ENCODE measurements around the gene VAC14.

VAC14 gene

DNA sequence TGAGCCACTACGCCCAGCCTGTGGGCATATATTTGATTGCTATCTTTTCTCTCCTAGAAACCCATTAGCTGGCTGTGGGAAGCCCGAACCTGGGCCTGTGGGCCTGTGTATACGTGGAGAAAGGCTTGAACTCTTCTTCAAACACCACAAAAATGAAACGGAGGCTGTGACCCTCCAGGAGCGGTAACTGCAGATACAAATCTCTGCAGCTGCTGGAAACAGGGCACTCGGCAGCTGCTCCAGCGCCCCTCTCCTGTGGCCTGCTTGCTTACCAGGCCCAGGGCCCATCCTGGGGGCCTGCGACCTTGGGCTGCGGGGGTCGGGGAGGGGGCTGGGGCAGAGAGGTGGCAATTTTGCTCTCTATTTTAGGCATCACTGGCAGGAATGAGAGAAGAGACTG lies 87.1 kb downstream of the VAC14 start:
- H2AFZ ChIP-seq (ENCODE audit: insufficient read depth, low read length, poor library complexity): no peak overlapping the region
- no CpG with 5 or more reads among the region's 10 CpGs for WGBS (ENCODE audit: extremely low coverage, insufficient coverage, insufficient read length)
- DNase-seq: peak; percentile 91 to 93
- H2AK5ac ChIP-seq (ENCODE audit: low read length): no peak overlapping the region
- no peaks in the 10 kb centered on the region for H3K36me3 ChIP-seq (ENCODE audit: control insufficient read depth in 1 of 2, insufficient read depth in 2 of 2, low read length in 2 of 2)
- no peak overlapping the region for H3K4ac ChIP-seq (ENCODE audit: low read depth, low read length)
- no peaks in the 10 kb centered on the region for H3K27me3 ChIP-seq (ENCODE audit: insufficient read depth, low read length)
- H3K9ac ChIP-seq (ENCODE audit: low read length): no peak overlapping the region
- no peak overlapping the region for H3K23ac ChIP-seq (ENCODE audit: low read length)
- no peak overlapping the region for H3K4me3 ChIP-seq (ENCODE audit: low read depth, low read length)
- H2BK120ac ChIP-seq (ENCODE audit: insufficient read depth, low read length, poor library complexity): peak overlapping the region; percentile 91
- H3K4me1 ChIP-seq (ENCODE audit: control insufficient read depth in 1 of 2, insufficient read depth in 2 of 2, low read length in 2 of 2): peaks cover 48% of the 10 kb centered on the region in 2 experiments
- H4K12ac ChIP-seq (ENCODE audit: low read depth, low read length): no peak overlapping the region
- no peaks in the 10 kb centered on the region for H3K9me3 ChIP-seq (ENCODE audit: insufficient read depth, low read depth, low read length)
- peaks cover 35% of the 10 kb centered on the region for H3K79me1 ChIP-seq (ENCODE audit: low read length)
- no peak overlapping the region for H3K4me2 ChIP-seq (ENCODE audit: low read length)
- H4K8ac ChIP-seq (ENCODE audit: low read depth, low read length): peak overlapping the region; percentile 83
- H3K27ac ChIP-seq (ENCODE audit: low read depth, low read length): peak overlapping the region; percentile 85
- H2BK12ac ChIP-seq (ENCODE audit: low read length): peak overlapping the region; percentile 20
- H3K79me2 ChIP-seq (ENCODE audit: control insufficient read depth, insufficient read depth, low read length, poor library complexity): peaks cover 4% of the 10 kb centered on the region
- peak overlapping the region; percentile 65 for H3K14ac ChIP-seq (ENCODE audit: low read length)
- H4K91ac ChIP-seq (ENCODE audit: low read depth, low read length): peak overlapping the region; percentile 91
- no peak overlapping the region for H3K18ac ChIP-seq (ENCODE audit: low read length)
- H2BK5ac ChIP-seq (ENCODE audit: low read depth, low read length, poor library complexity): peak overlapping the region; percentile 83

DNA sequence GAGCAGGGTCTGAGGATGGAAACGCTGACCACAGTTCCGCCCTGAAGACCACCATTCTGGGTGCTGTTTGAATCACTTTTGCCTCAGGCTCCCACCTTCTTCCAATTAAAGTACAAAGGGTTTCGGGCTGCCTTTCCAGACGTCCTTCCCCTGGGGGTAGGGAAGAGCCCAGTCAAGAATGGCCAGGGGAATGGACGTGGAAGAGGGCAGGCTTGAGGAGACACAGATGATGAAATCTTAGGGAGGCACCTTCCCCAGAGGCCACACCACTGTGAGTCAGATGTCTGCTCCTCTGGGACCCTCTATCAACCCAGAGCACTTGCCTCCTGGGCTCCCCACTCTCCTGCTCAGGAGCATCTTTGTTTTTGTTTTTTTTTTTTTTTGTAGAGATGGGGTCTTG lies 87.6 kb downstream of the VAC14 start:
- peak overlapping the region; percentile 8 for H2BK120ac ChIP-seq (ENCODE audit: insufficient read depth, low read length, poor library complexity)
- DNase-seq: peak; percentile 79 to 83
- H3K79me2 ChIP-seq (ENCODE audit: control insufficient read depth, insufficient read depth, low read length, poor library complexity): peaks cover 4% of the 10 kb centered on the region
- peak overlapping the region; percentile 20 for H2BK12ac ChIP-seq (ENCODE audit: low read length)
- H3K9me3 ChIP-seq (ENCODE audit: insufficient read depth, low read depth, low read length): no peaks in the 10 kb centered on the region
- H4K91ac ChIP-seq (ENCODE audit: low read depth, low read length): peak overlapping the region; percentile 91
- no peaks in the 10 kb centered on the region for H3K27me3 ChIP-seq (ENCODE audit: insufficient read depth, low read length)
- peak overlapping the region; percentile 85 for H3K27ac ChIP-seq (ENCODE audit: low read depth, low read length)
- no peak overlapping the region for H3K4me2 ChIP-seq (ENCODE audit: low read length)
- peaks cover 35% of the 10 kb centered on the region for H3K79me1 ChIP-seq (ENCODE audit: low read length)
- no peak overlapping the region for H3K4ac ChIP-seq (ENCODE audit: low read depth, low read length)
- H3K36me3 ChIP-seq (ENCODE audit: control insufficient read depth in 1 of 2, insufficient read depth in 2 of 2, low read length in 2 of 2): no peaks in the 10 kb centered on the region
- no peak overlapping the region for H3K4me3 ChIP-seq (ENCODE audit: low read depth, low read length)
- H2AFZ ChIP-seq (ENCODE audit: insufficient read depth, low read length, poor library complexity): no peak overlapping the region
- no peak overlapping the region for H4K8ac ChIP-seq (ENCODE audit: low read depth, low read length)
- no peak overlapping the region for H3K23ac ChIP-seq (ENCODE audit: low read length)
- H3K9ac ChIP-seq (ENCODE audit: low read length): no peak overlapping the region
- H3K4me1 ChIP-seq (ENCODE audit: control insufficient read depth in 1 of 2, insufficient read depth in 2 of 2, low read length in 2 of 2): peaks cover 48% of the 10 kb centered on the region in 2 experiments
- no peak overlapping the region for H3K14ac ChIP-seq (ENCODE audit: low read length)
- no CpG with 5 or more reads among the region's 5 CpGs for WGBS (ENCODE audit: extremely low coverage, insufficient coverage, insufficient read length)
- peak overlapping the region; percentile 42 for H2BK5ac ChIP-seq (ENCODE audit: low read depth, low read length, poor library complexity)
- no peak overlapping the region for H4K12ac ChIP-seq (ENCODE audit: low read depth, low read length)
- peak overlapping the region; percentile 31 for H2AK5ac ChIP-seq (ENCODE audit: low read length)
- H3K18ac ChIP-seq (ENCODE audit: low read length): no peak overlapping the region

DNA sequence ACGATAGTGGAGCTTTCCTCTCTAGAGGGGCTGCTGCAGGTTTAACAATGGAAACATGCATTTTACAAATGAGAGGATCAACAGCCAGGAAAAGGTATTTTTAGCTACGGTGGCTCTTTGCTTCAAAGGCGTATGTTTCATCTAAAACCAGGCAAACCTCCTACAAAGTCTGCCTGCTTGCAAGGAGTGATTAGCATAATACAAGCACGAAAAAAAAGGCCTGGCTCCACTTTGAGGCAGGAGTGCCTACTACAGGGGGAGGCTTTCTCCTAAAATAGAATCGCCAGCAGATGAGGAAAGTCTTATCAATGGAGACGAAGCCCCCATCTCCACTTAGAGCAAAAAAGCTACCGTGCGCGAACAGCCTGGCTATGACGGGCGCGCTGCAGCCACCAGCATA lies 88.0 kb downstream of the VAC14 start:
- H3K9ac ChIP-seq (ENCODE audit: low read length): no peak overlapping the region
- H3K4ac ChIP-seq (ENCODE audit: low read depth, low read length): no peak overlapping the region
- no peak overlapping the region for H4K8ac ChIP-seq (ENCODE audit: low read depth, low read length)
- no peak overlapping the region for H3K23ac ChIP-seq (ENCODE audit: low read length)
- H3K4me1 ChIP-seq (ENCODE audit: control insufficient read depth in 1 of 2, insufficient read depth in 2 of 2, low read length in 2 of 2): peaks cover 48% of the 10 kb centered on the region in 2 experiments
- H3K18ac ChIP-seq (ENCODE audit: low read length): no peak overlapping the region
- H3K79me1 ChIP-seq (ENCODE audit: low read length): peaks cover 35% of the 10 kb centered on the region
- H3K79me2 ChIP-seq (ENCODE audit: control insufficient read depth, insufficient read depth, low read length, poor library complexity): peaks cover 4% of the 10 kb centered on the region
- H3K27ac ChIP-seq (ENCODE audit: low read depth, low read length): peak overlapping the region; percentile 85
- no peak overlapping the region for H3K4me2 ChIP-seq (ENCODE audit: low read length)
- no peaks in the 10 kb centered on the region for H3K36me3 ChIP-seq (ENCODE audit: control insufficient read depth in 1 of 2, insufficient read depth in 2 of 2, low read length in 2 of 2)
- H2BK12ac ChIP-seq (ENCODE audit: low read length): no peak overlapping the region
- peak overlapping the region; percentile 31 for H2AK5ac ChIP-seq (ENCODE audit: low read length)
- H2AFZ ChIP-seq (ENCODE audit: insufficient read depth, low read length, poor library complexity): no peak overlapping the region
- no peaks in the 10 kb centered on the region for H3K27me3 ChIP-seq (ENCODE audit: insufficient read depth, low read length)
- peak overlapping the region; percentile 42 for H2BK5ac ChIP-seq (ENCODE audit: low read depth, low read length, poor library complexity)
- peak overlapping the region; percentile 8 for H2BK120ac ChIP-seq (ENCODE audit: insufficient read depth, low read length, poor library complexity)
- H4K12ac ChIP-seq (ENCODE audit: low read depth, low read length): no peak overlapping the region
- no peak for DNase-seq
- peak overlapping the region; percentile 91 for H4K91ac ChIP-seq (ENCODE audit: low read depth, low read length)
- no peak overlapping the region for H3K14ac ChIP-seq (ENCODE audit: low read length)
- no peak overlapping the region for H3K4me3 ChIP-seq (ENCODE audit: low read depth, low read length)
- H3K9me3 ChIP-seq (ENCODE audit: insufficient read depth, low read depth, low read length): no peaks in the 10 kb centered on the region
- no CpG with 5 or more reads among the region's 12 CpGs for WGBS (ENCODE audit: extremely low coverage, insufficient coverage, insufficient read length)

DNA sequence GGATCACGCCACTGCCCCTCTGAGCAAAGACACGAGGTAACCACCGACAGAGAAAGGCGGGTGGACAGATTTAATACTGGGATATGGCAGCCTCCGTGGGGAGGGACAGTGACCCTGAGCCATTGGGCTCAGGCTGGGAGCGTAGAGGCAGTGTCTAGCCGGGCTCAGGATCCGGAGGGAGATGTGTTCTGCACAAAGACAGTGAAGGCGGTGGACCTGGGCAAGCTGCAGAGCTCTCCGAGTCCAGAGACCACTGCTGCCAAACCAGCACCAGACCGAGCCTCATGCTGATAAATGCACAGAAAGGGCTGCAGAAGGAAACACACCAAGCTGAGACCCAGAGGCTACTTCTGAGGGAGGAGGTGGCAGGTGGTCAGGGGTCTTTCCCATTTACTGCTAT lies 88.6 kb downstream of the VAC14 start:
- H2BK12ac ChIP-seq (ENCODE audit: low read length): peak overlapping the region; percentile 61

More for the DNA sequence above, 88.6 kb downstream of the VAC14 start:
- Histone ChIP-seq H4K12ac (ENCODE audit: low read depth, low read length) (no peak overlapping the region), H3K79me1 (ENCODE audit: low read length) (peaks cover 35% of the 10 kb centered on the region), H3K9ac (ENCODE audit: low read length) (no peak overlapping the region), H3K9me3 (ENCODE audit: insufficient read depth, low read depth, low read length) (no peaks in the 10 kb centered on the region), H3K23ac (ENCODE audit: low read length) (no peak overlapping the region), H3K27ac (ENCODE audit: low read depth, low read length) (peak overlapping the region; percentile 85), H3K4me3 (ENCODE audit: low read depth, low read length) (no peak overlapping the region), H3K4me1 (ENCODE audit: control insufficient read depth in 1 of 2, insufficient read depth in 2 of 2, low read length in 2 of 2) (peaks cover 50 to 51% of the 10 kb centered on the region in 2 experiments), H3K14ac (ENCODE audit: low read length) (peak overlapping the region; percentile 38), H3K4me2 (ENCODE audit: low read length) (no peak overlapping the region), H3K36me3 (ENCODE audit: control insufficient read depth in 1 of 2, insufficient read depth in 2 of 2, low read length in 2 of 2) (no peaks in the 10 kb centered on the region), H4K8ac (ENCODE audit: low read depth, low read length) (peak overlapping the region; percentile 11), H3K79me2 (ENCODE audit: control insufficient read depth, insufficient read depth, low read length, poor library complexity) (peaks cover 4% of the 10 kb centered on the region), H3K27me3 (ENCODE audit: insufficient read depth, low read length) (no peaks in the 10 kb centered on the region), H3K4ac (ENCODE audit: low read depth, low read length) (peak overlapping the region; percentile 24), H2BK120ac (ENCODE audit: insufficient read depth, low read length, poor library complexity) (peak overlapping the region; percentile 54), H3K18ac (ENCODE audit: low read length) (peak overlapping the region; percentile 42), H2AFZ (ENCODE audit: insufficient read depth, low read length, poor library complexity) (no peak overlapping the region), H4K91ac (ENCODE audit: low read depth, low read length) (peak overlapping the region; percentile 91), H2BK5ac (ENCODE audit: low read depth, low read length, poor library complexity) (peak overlapping the region; percentile 2), H2AK5ac (ENCODE audit: low read length) (peak overlapping the region; percentile 17)
- DNase-seq: no peak
- WGBS (ENCODE audit: extremely low coverage, insufficient coverage, insufficient read length): no CpG with 5 or more reads among the region's 11 CpGs
